Omental fat pad (tissue), 4 donors: Measurements from ENCODE around the gene SLC39A6. TPM values are rescaled to one million over a fixed set of nuclear protein-coding genes. Genes with fewer than 3 reads are reported as not detected.
"Not testable (repeated sequence)": the region's sequence is repeated elsewhere in the genome, so short reads cannot be mapped to it uniquely, and the experiment has no call there.

Experiments
- ATAC-seq: fragments of 150-250 bp; one replicate; pipeline ENCODE4 v1.9.1; 2016; ENCODE audit warnings: mild to moderate bottlenecking, moderate library complexity; ENCODE audit not compliant: low FRiP score
- DNase-seq: peaks from one replicate; pipeline ENCODE4 v3.0.0-alpha.2; 2019; ENCODE audit warnings: low spot score
- total RNA-seq, 4 donors: library from RNA; depleted of rRNA; stranded (reverse); fragments of >200 nt; gene quantifications; one replicate each; pipeline ENCODE4 v1.1.0, GENCODE V29; 2016
- TF ChIP-seq, protein P1 (sequence below), 3 donors: fragments of 450-650 bp; IDR thresholded peaks; one replicate each; pipeline ENCODE4 v1.5.1; 2016 to 2017; ENCODE audit warnings: antibody characterized with exemption in 3 of 3, mild to moderate bottlenecking in 3 of 3, moderate library complexity in 2 of 3

SLC39A6 gene
- total RNA-seq, 4 donors from 2014 or later, result 36.7 to 77.5 (median 43.6) TPM

DNA sequence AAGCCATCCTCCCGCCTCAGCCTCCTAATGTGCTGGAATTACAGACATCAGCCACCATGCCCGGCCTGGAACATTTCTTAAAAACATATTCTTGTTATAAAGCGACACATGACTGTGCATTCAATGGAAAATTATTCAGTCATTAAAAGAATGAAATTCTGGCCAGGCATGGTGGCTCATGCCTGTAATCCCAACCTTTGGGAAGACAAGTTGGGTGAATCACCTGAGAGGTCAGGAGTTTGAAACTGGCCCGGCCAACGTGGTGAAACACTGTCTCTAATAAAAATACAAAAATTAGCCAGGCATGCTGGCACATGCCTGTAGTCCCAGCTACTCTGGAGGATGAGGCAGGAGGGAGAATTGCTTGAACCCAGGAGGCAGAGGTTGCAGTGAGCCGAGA, 40.1 kb downstream of the SLC39A6 start:
- DNase-seq, result no peak
- no peak for ATAC-seq
- TF ChIP-seq, protein P1, sequence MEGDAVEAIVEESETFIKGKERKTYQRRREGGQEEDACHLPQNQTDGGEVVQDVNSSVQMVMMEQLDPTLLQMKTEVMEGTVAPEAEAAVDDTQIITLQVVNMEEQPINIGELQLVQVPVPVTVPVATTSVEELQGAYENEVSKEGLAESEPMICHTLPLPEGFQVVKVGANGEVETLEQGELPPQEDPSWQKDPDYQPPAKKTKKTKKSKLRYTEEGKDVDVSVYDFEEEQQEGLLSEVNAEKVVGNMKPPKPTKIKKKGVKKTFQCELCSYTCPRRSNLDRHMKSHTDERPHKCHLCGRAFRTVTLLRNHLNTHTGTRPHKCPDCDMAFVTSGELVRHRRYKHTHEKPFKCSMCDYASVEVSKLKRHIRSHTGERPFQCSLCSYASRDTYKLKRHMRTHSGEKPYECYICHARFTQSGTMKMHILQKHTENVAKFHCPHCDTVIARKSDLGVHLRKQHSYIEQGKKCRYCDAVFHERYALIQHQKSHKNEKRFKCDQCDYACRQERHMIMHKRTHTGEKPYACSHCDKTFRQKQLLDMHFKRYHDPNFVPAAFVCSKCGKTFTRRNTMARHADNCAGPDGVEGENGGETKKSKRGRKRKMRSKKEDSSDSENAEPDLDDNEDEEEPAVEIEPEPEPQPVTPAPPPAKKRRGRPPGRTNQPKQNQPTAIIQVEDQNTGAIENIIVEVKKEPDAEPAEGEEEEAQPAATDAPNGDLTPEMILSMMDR (IDR thresholded peaks at IDR 0.05), result no peak

DNA sequence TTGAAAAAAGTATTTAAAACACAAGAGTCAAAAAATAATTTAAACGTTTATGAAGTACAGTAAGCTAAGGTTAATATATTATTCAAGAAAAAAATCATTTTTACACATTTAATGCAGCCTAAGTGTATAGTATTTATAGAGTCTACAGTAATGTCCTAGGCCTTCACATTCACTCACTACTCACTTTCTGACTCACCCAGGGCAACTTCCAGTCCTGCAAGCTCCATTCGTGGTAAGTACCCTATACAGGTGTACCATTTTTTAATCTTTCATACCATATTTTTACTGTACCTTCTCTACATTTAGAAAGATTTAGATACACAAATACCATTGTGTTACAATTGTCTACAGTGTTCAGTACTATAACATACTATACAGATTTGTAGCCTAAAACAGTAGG, 40.9 kb downstream of the SLC39A6 start:
- TF ChIP-seq, protein P1 (IDR thresholded peaks at IDR 0.05), result no peak
- no peak for ATAC-seq
- DNase-seq, result no peak

DNA sequence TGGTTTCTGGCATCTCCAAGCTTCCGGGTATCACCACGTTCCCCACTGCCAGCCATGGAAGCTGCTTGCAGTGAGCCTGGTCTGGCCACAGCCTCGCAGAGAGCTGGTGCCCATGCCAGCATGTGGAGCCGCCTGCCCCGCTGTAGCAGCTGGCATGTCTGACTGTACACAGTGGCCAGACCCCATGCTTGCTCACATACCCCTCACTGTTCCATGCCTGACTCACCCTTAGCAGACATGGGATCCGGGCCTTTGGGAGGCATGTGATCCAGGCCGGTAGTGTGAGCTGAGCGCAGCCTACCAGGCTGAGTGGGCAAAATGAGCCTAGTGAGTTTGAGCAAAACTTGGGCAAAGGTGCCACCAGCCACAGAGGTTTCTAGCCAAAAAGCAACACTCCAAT, 43.0 kb downstream of the SLC39A6 start:
- no peak for ATAC-seq
- TF ChIP-seq, protein P1 (IDR thresholded peaks at IDR 0.05), result no peak

DNA sequence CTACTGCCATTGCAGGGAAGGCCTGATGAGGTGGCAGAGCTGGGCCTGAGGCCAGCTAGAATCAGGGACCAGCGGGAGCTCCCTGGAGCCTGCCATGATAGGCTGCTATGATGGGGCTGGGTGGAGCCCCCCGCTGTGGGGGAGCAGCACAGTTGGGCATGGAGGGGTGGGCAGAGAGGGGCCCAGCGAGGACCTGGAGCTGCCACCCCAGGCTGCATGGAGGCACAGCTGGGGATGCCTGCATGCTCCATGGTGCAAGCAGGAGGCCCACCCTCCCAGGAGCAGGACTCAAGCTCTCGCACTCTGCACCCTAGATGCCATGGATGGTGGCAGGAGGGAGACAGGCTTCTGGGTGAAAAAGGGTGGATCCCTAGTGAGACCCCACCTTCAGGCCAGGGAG, 43.9 kb downstream of the SLC39A6 start:
- DNase-seq, result no peak
- TF ChIP-seq, protein P1 (IDR thresholded peaks at IDR 0.05), result no peak
- ATAC-seq, result no peak

More for the DNA sequence above, 43.0 kb downstream of the SLC39A6 start:
- no peak for DNase-seq

DNA sequence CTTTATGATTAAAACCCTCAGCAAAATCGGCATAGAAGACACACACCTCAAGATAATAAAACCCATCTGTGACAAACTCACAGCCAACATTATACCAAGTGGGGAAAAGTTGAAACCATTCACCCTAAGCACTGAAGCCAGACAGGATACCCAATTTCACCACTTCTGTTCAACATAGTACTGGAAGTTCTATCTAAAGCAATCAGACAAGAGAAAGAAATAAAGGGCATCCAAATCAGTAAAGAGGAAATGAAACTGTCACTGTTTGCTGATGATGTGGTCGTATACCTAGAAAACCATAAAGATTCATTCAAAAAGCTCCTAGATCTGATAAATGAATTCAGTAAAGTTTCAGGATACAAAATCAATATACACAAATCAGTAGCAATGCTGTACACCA, 45.4 kb downstream of the SLC39A6 start:
- ATAC-seq, result no peak
- DNase-seq, result no peak
- TF ChIP-seq, protein P1 (IDR thresholded peaks at IDR 0.05), result no peak

DNA sequence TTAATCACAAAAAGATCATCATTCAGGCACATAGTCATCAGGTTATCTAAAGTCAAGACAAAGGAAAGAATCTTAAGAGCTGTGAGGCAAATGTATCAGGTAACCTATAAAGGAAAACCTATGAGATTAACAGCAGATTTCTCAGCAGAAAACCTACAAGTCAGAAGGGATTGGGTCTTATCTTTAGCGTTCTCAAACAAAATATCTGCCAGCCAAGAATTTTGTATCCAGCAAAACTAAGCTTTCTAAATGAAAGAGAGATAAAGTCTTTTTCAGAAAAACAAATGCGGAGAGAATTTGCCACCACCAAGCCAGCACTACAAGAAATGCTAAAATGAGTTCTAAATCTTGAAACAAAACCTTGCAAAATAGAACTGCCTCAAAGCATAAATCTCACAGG, 48.0 kb downstream of the SLC39A6 start:
- ATAC-seq, result not testable (repeated sequence)

DNA sequence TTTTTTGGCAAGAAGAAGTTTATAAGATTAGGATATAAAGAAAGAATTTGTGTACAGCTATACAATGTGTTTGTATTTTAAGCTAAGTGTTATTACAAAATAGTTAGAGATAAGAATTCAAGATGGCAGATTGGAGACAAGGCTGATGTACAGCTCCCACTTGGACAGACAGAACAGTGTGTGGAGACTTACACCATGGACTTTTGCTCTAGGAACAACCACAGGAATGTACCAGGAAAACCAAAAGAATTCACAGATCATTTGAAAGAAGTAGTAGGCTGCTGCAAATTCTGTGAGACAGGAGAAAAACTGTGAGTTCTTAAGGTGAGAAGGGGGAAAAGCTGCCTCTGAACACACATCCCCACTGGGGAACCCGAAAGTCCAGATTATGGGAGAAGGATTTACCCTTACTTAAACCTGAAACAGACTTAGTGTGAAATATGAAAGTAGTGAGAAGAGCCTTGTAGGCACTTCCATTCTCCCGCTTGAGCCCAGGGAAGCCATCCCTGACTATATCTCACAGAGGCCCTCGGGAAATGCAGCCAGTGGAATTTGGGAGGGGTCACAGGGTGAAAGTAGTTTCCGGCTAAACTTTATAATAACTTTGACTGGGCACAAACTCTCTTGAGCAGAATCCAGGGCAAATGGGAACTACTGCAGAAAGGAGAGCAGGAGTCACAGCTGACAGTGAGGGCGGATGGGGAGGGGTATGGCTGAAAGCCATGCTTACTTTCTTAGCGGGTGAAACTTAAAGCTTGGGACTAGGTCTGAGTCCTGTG, 50.2 kb downstream of the SLC39A6 start:
- DNase-seq (no peak), ATAC-seq (no peak)
- TF ChIP-seq, protein P1 (IDR thresholded peaks at IDR 0.05), result no peak

More for the DNA sequence above, 48.0 kb downstream of the SLC39A6 start:
- not testable (repeated sequence) for DNase-seq

DNA sequence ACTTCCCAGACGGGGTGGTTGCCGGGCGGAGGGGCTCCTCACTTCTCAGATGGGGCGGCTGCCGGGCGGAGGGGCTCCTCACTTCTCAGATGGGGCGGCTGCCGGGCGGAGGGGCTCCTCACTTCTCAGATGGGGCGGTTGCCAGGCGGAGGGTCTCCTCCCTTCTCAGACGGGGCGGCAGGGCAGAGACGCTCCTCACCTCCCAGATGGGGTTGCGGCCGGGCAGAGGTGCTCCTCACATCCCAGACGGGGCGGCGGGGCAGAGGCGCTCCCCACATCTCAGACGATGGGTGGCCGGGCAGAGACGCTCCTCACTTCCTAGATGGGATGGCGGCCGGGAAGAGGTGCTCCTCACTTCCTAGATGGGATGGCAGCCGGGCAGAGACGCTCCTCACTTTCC, 51.4 kb downstream of the SLC39A6 start:
- not testable (repeated sequence) for ATAC-seq, DNase-seq
